Spleen (tissue), 11 donors: ENCODE measurements around the gene TBP. TPM values are rescaled to one million over a fixed set of nuclear protein-coding genes. Genes with fewer than 3 reads are reported as not detected.

ENCODE experiments used
- DNase-seq: peaks from one replicate; pipeline ENCODE4 v3.0.0-alpha.2; 2020
- H3K27ac ChIP-seq, 8 donors: fragments of 200-600 bp; sonication (generic) in 7 of 8; 1 replicate in 4 of 8; 2 replicates in 4 of 8; pipeline versions ENCODE4 v1.5.0 to v1.8.0; 2016 to 2021; ENCODE audit warnings: inconsistent platforms in 4 of 8, mild to moderate bottlenecking in 4 of 8, moderate library complexity in 1 of 8
- H3K27me3 ChIP-seq, 7 donors: fragments of 200-600 bp; sonication (generic) in 6 of 7; replicated peaks in 1 of 7; 1 replicate in 4 of 7; 2 replicates in 3 of 7; pipeline versions ENCODE4 v1.5.0 to v1.8.0; 2016 to 2021; ENCODE audit warnings: inconsistent platforms in 3 of 7, mild to moderate bottlenecking in 1 of 7
- H3K36me3 ChIP-seq, 6 donors: fragments of 200-600 bp; sonication (generic) in 5 of 6; 1 replicate in 4 of 6; 2 replicates in 2 of 6; pipeline versions ENCODE4 v1.5.0 to v1.8.0; 2016 to 2021; ENCODE audit warnings: inconsistent platforms in 2 of 6
- H3K4me1 ChIP-seq, 6 donors: fragments of 200-600 bp; sonication (generic) in 5 of 6; 1 replicate in 3 of 6; 2 replicates in 3 of 6; pipeline versions ENCODE4 v1.5.0 to v1.8.0; 2016 to 2021; ENCODE audit warnings: inconsistent platforms in 3 of 6
- H3K4me3 ChIP-seq, 8 donors: fragments of 200-600 bp; sonication (generic) in 7 of 8; 1 replicate in 4 of 8; 2 replicates in 4 of 8; pipeline versions ENCODE4 v1.5.0 to v1.8.0; 2016 to 2021; ENCODE audit warnings: inconsistent platforms in 4 of 8, mild to moderate bottlenecking in 4 of 8, moderate library complexity in 2 of 8
- H3K9me3 ChIP-seq, 8 donors: fragments of 200-600 bp; sonication (generic) in 7 of 8; 1 replicate in 4 of 8; 2 replicates in 4 of 8; pipeline versions ENCODE4 v1.5.0 to v1.8.0; 2016 to 2021; ENCODE audit warnings: inconsistent platforms in 4 of 8
- CTCF ChIP-seq, 11 experiments: fragments of 200-600 bp in 7 of 11; fragments of 450-650 bp in 4 of 11; sonication (generic) in 4 of 11; IDR thresholded peaks in 8 of 11; conservative IDR thresholded peaks in 3 of 11; 1 replicate in 7 of 11; 2 replicates in 4 of 11; pipeline versions ENCODE4 v1.4.0 to v1.8.0; 2016 to 2021; ENCODE audit warnings: antibody characterized with exemption in 11 of 11, inconsistent platforms in 4 of 11, mild to moderate bottlenecking in 1 of 11
- POLR2A ChIP-seq, 3 donors: fragments of 450-650 bp; IDR thresholded peaks; one replicate each; pipeline ENCODE4 v1.5.1; 2017; ENCODE audit warnings: antibody characterized with exemption in 3 of 3, mild to moderate bottlenecking in 1 of 3
- POLR2AphosphoS5 ChIP-seq, 3 donors: sonication (generic); formaldehyde crosslinking; IDR thresholded peaks; one replicate each; pipeline ENCODE4 v1.5.1; 2017; ENCODE audit warnings: antibody characterized with exemption in 3 of 3
- WGBS, 5 donors: extraction: QIAGEN DNeasy Blood & Tissue Kit in 3 of 5; methylation state at CpG; one replicate each; pipeline versions ENCODE4 v1.1.5 to v1.1.7; 2013 to 2018; 5-methylcytosine and 5-hydroxymethylcytosine counted together
- intact Hi-C: fragments of 100-400 bp; cut with DNase I; formaldehyde crosslinking; loops from one replicate; pipeline ENCODE4 v1.15.0; 2023; ENCODE audit warnings: low total_unique reads
- polyA plus RNA-seq, 3 donors: library from polyadenylated mRNA; stranded (reverse); fragments of 200-250 nt; gene quantifications; one replicate each; pipeline ENCODE4 v1.2.1, GENCODE V29; 2013
- total RNA-seq, 7 donors: library from RNA; depleted of rRNA in 3 of 7; stranded (reverse); fragments of >200 nt in 3 of 7; fragmentation: NEBNext Ultra II Directional in 4 of 7; extraction: Animal tissue kit (Norgen Biotek cat#: 25700) in 4 of 7; gene quantifications; one replicate each; pipeline versions ENCODE4 v1.1.0 to v1.2.1, GENCODE V29; 2016 to 2021
- donor health status: healthy with polysubstance abuse.
- donor health status: DM: no; HTN: no; CAD: no; lungs with moderate emphysema.
- donor health status: DM: no; HTN: no; CAD: no.
- donor health status: Bipolar disorder and iron deficiency.
- donor health status: healthy.
- donor health status: DM: no; HTN: no; CAD: no.
- donor health status: DM: yes; HTN: yes; CAD: no.

Gene TBP
- total and polyA plus RNA-seq, 10 donors: 12.0 to 28.4 (median 18.2) TPM

GRCh38 chr6:170536671-170537070 lies 17.5 kb upstream of the TBP start:
- intact Hi-C loops: loop anchor here (10.0 kb wide), 1 partner anchor 742 kb away; no protein-coding TSS in a partner anchor

DNA sequence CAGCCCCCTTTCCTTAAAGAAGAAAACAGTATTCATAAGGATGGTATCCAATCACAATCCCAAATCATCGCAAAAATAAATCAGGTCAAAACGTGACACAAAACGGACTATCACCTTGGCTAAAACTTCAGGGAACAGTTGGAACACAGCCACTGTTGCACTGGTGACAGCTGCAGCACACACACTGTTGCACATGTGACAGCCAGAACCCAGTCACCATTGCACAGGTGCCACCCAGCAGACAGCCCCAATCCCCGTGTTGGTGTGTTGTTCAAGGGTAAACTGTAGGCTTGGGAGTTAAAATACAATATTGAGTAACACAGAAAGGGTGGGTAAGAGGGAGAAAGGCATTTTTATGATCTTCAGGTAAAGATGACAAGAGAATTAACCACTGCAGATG lies 16.8 kb upstream of the TBP start:
- no peak for TF ChIP-seq POLR2AphosphoS5 (IDR thresholded peaks at IDR 0.05)
- no peak for TF ChIP-seq CTCF (IDR thresholded peaks at IDR 0.05 in 8 of 11, conservative IDR thresholded peaks at IDR 0.05 in 3 of 11)
- TF ChIP-seq POLR2A (IDR thresholded peaks at IDR 0.05): no peak
- Histone ChIP-seq H3K27ac (no peak overlapping the region), H3K27me3 (no peaks in the 10 kb centered on the region), H3K4me1 (peaks cover 0 to 29% (median 17%) of the 10 kb centered on the region in 6 donors), H3K36me3 (peaks cover 6 to 100% (median 91%) of the 10 kb centered on the region in 6 donors), H3K4me3 (no peak overlapping the region), H3K9me3 (no peaks in the 10 kb centered on the region)
- intact Hi-C loops: loop anchor here (10.0 kb wide), 1 partner anchor 743 kb away; no protein-coding TSS in a partner anchor
- no peak for DNase-seq
- WGBS, 5 donors: 93 to 96% (median 94%) methylated on average over 4 of the region's 4 CpGs

More at GRCh38 chr6:170536671-170537070, 17.5 kb upstream of the TBP start:
- H3K4me1 ChIP-seq: peaks cover 0 to 25% (median 16%) of the 10 kb centered on the region in 6 donors
- no peak overlapping the region for H3K4me3 ChIP-seq
- 88 to 95% (median 95%) methylated on average over 5 of the region's 5 CpGs for whole genome bisulfite sequencing, 5 donors
- H3K36me3 ChIP-seq: peaks cover 5 to 100% (median 89%) of the 10 kb centered on the region in 6 donors
- H3K27ac ChIP-seq: no peak overlapping the region
- TF ChIP-seq POLR2A (IDR thresholded peaks at IDR 0.05) (no peak), CTCF (IDR thresholded peaks at IDR 0.05 in 8 of 11, conservative IDR thresholded peaks at IDR 0.05 in 3 of 11) (no peak), POLR2AphosphoS5 (IDR thresholded peaks at IDR 0.05) (no peak)
- no peak for DNase-seq
- no peaks in the 10 kb centered on the region for H3K9me3 ChIP-seq
- H3K27me3 ChIP-seq: no peaks in the 10 kb centered on the region

DNA sequence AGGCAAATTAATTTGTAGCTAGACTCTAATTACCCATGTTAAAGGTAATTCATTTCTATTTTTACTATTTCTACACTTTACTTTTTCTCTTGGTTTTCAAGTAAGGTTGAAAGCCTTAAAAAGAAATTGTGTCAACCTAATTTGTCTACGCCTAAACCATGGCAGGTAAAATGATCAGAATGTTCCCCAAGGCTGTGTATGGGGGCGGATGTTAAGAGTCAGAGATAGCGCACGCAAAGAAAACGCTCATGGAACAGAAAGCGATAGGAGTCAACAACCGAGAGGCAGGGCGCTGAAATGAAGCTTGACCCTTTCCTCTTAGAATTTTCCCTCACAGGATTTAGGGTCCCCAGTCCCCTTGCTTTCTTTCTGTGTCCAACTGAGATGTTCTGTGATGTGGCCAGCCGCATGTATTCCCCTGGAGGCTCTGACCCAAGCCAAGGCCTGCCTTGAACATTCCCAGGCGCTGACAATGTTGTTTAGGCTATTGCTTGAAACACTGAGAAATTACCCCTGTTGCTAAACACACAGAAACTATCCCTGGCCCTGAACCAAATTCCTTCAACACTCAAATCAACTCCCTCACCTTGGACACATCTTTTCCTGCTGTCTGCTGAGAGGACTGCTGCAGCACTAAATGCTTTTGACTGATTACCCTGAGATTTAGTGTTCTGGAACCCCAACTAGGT lies 12.0 kb upstream of the TBP start:
- Histone ChIP-seq H3K9me3 (no peaks in the 10 kb centered on the region), H3K4me1 (peaks cover 0 to 50% (median 18%) of the 10 kb centered on the region in 6 donors), H3K27me3 (no peaks in the 10 kb centered on the region), H3K27ac (no peak overlapping the region), H3K36me3 (peaks cover 3 to 100% (median 91%) of the 10 kb centered on the region in 6 donors), H3K4me3 (no peak overlapping the region)
- 89 to 98% (median 93%) methylated on average over 10 of the region's 10 CpGs for WGBS, 5 donors
- no peak for DNase-seq
- intact Hi-C loops: no loop called here
- TF ChIP-seq POLR2AphosphoS5 (IDR thresholded peaks at IDR 0.05): no peak
- TF ChIP-seq CTCF (IDR thresholded peaks at IDR 0.05 in 8 of 11, conservative IDR thresholded peaks at IDR 0.05 in 3 of 11): no peak
- no peak for TF ChIP-seq POLR2A (IDR thresholded peaks at IDR 0.05)

GRCh38 chr6:170545405-170545804 lies 8.8 kb upstream of the TBP start:
- no peak for DNase-seq
- intact Hi-C loops: no loop called here

More at GRCh38 chr6:170545405-170545804, 8.8 kb upstream of the TBP start:
- H3K4me1 ChIP-seq: peaks cover 19 to 70% (median 32%) of the 10 kb centered on the region in 6 donors
- TF ChIP-seq CTCF (IDR thresholded peaks at IDR 0.05 in 8 of 11, conservative IDR thresholded peaks at IDR 0.05 in 3 of 11) (no peak), POLR2A (IDR thresholded peaks at IDR 0.05) (no peak), POLR2AphosphoS5 (IDR thresholded peaks at IDR 0.05) (no peak)
- no peaks in the 10 kb centered on the region for H3K9me3 ChIP-seq
- no peak overlapping the region for H3K4me3 ChIP-seq
- H3K27ac ChIP-seq: no peak overlapping the region
- no peaks in the 10 kb centered on the region for H3K27me3 ChIP-seq
- 39 to 70% (median 51%) methylated on average over 2 of the region's 2 CpGs for WGBS, 5 donors
- peaks cover 5 to 100% (median 84%) of the 10 kb centered on the region in 6 donors for H3K36me3 ChIP-seq
